IPS DF 19.7 (cell line): Measurements from ENCODE around the gene CYP2C9.

Source experiments
- DNase-seq: peaks from one replicate; pipeline ENCODE4 v3.0.0-alpha.2; 2013; ENCODE audit warnings: low read depth, low spot score

The CYP2C9 gene

DNA sequence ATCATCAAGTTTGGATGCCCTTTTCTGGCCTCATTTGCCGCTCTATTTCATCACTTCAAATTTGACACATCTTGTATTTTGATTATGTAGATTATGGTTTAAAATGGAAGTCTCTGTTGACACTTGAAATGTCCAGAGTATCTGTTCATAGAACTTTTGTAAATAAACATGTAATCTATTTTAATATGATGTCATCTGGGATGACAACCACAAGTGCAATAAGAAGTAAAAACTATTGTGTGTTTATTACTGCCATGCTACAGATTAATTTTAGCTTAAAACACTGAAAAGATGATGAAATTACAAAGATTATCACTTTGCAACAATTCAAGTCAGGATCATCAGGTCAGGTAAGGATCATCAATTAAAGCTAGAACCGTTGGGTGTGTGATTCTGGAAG is 100.8 kb downstream of the CYP2C9 start:
- DNase-seq: no peak
